Smooth muscle cell (in vitro differentiated cells): ENCODE measurements around the gene MMS22L. TPM values are rescaled to one million over a fixed set of nuclear protein-coding genes. Genes with fewer than 3 reads are reported as not detected.

Experiments used
- DNase-seq: peaks from one replicate; lab custom pipeline; 2025; ENCODE audit not compliant: unreplicated experiment; lab: John Stamatoyannopoulos, UW
- H2AFZ ChIP-seq: fragments of 200-600 bp; sonication (generic); 2 replicates; pipeline ENCODE4 v1.6.0; 2016; ENCODE audit warnings: antibody characterized with exemption, low read depth, mild to moderate bottlenecking
- H3F3A ChIP-seq: fragments of 200-600 bp; sonication (generic); 2 replicates; pipeline ENCODE4 v1.6.0; 2017; ENCODE audit warnings: antibody characterized with exemption, low read depth
- H3K27ac ChIP-seq: fragments of 200-600 bp; sonication (generic); 2 replicates; pipeline ENCODE4 v1.5.1; 2016; ENCODE audit warnings: low read depth, mild to moderate bottlenecking
- H3K27me3 ChIP-seq: fragments of 200-600 bp; sonication (generic); 2 replicates; pipeline ENCODE4 v1.6.1; 2016; ENCODE audit warnings: low read depth, mild to moderate bottlenecking
- H3K36me3 ChIP-seq: fragments of 200-600 bp; sonication (generic); 2 replicates; pipeline ENCODE4 v1.5.1; 2016; ENCODE audit warnings: low read depth
- H3K4me1 ChIP-seq: fragments of 200-600 bp; sonication (generic); 2 replicates; pipeline ENCODE4 v1.5.1; 2016; ENCODE audit warnings: low read depth
- H3K4me2 ChIP-seq: fragments of 200-600 bp; sonication (generic); 2 replicates; pipeline ENCODE4 v1.6.0; 2016; ENCODE audit warnings: mild to moderate bottlenecking
- H3K4me3 ChIP-seq: fragments of 200-600 bp; sonication (generic); 2 replicates; pipeline ENCODE4 v1.5.1; 2016; ENCODE audit warnings: mild to moderate bottlenecking
- H3K79me2 ChIP-seq: fragments of 200-600 bp; sonication (generic); 2 replicates; pipeline ENCODE4 v1.6.0; 2016; ENCODE audit warnings: low read depth, mild to moderate bottlenecking
- H3K9ac ChIP-seq: fragments of 200-600 bp; sonication (generic); 2 replicates; pipeline ENCODE4 v1.6.0; 2016; ENCODE audit warnings: low read depth
- H3K9me3 ChIP-seq: fragments of 200-600 bp; sonication (generic); replicated peaks from 2 replicates; pipeline ENCODE4 v1.5.1; 2016; ENCODE audit warnings: low read depth
- H4K20me1 ChIP-seq: fragments of 200-600 bp; sonication (generic); 2 replicates; pipeline ENCODE4 v1.6.0; 2016; ENCODE audit warnings: low read depth
- WGBS: methylation state at CpG from one replicate; pipeline ENCODE4 v1.1.7; 2016; ENCODE audit warnings: low lambda C conversion rate; 5-methylcytosine and 5-hydroxymethylcytosine counted together
- polyA plus RNA-seq: library from polyadenylated mRNA; unstranded; fragments of >200 nt; fragmentation: Nextera tagmentation; extraction: Ambion mirVana; gene quantifications from 2 replicates; pipeline ENCODE4 v1.2.1, GENCODE V29; 2016
- total RNA-seq: library from RNA; depleted of rRNA; stranded (reverse); fragments of >200 nt; gene quantifications from 2 replicates; pipeline ENCODE4 v1.2.3, GENCODE V29; 2014
- TF ChIP-seq, protein P1 (sequence below): fragments of 200-600 bp; sonication (generic); IDR thresholded peaks from 2 replicates; pipeline ENCODE4 v1.5.1; 2017; ENCODE audit warnings: borderline replicate concordance, mild to moderate bottlenecking, antibody characterized with exemption; ENCODE audit not compliant: insufficient read depth, poor library complexity, severe bottlenecking

Gene MMS22L
- total and polyA plus RNA-seq, 2 experiments from 2014 or later, result 5.0 to 47.1 TPM

DNA sequence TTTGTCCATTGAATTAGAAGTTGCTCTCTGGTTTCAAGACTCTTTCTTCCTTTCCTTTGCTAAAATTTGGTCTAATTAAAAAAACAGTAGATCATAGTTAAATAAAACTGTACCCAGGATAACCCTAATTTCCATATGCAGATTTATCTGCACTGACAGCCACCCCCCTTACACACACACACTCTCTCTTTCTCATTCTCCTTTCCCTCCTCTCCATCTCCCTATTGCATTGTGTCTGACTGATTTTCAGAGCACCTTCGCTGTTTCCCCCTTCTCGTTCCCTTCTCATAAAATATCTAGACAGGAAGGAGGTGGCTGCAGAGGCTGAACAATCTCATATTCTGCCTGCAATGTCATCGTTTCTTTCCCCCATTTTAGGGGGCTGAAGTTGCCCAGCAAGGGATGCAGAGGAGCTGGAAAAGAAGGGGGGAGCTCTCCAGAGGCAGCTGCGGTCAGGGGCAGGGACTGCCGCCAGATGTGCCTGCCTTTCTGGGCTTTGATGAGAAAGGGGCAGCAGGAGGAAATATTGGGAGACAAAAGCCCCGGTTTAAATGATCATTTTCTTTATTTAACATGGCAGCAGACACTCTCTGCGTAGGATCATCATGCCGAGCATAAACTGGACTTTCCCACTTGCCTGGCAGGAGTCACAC is 22.5 kb upstream of the MMS22L start:
- Histone ChIP-seq H4K20me1 (no peaks in the 10 kb centered on the region), H3K9me3 (no peaks in the 10 kb centered on the region), H3K9ac (no peak overlapping the region), H3K27ac (no peak overlapping the region), H3K36me3 (no peaks in the 10 kb centered on the region), H3K79me2 (no peaks in the 10 kb centered on the region), H3K4me1 (peaks cover 25% of the 10 kb centered on the region), H2AFZ (no peak overlapping the region), H3K4me2 (no peak overlapping the region), H3K4me3 (no peak overlapping the region), H3K27me3 (no peaks in the 10 kb centered on the region), H3F3A (no peaks in the 10 kb centered on the region)
- TF ChIP-seq, protein P1, sequence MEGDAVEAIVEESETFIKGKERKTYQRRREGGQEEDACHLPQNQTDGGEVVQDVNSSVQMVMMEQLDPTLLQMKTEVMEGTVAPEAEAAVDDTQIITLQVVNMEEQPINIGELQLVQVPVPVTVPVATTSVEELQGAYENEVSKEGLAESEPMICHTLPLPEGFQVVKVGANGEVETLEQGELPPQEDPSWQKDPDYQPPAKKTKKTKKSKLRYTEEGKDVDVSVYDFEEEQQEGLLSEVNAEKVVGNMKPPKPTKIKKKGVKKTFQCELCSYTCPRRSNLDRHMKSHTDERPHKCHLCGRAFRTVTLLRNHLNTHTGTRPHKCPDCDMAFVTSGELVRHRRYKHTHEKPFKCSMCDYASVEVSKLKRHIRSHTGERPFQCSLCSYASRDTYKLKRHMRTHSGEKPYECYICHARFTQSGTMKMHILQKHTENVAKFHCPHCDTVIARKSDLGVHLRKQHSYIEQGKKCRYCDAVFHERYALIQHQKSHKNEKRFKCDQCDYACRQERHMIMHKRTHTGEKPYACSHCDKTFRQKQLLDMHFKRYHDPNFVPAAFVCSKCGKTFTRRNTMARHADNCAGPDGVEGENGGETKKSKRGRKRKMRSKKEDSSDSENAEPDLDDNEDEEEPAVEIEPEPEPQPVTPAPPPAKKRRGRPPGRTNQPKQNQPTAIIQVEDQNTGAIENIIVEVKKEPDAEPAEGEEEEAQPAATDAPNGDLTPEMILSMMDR, result no peak
- 71% methylated on average over 8 of the region's 8 CpGs for WGBS
- DNase-seq, result no peak

DNA sequence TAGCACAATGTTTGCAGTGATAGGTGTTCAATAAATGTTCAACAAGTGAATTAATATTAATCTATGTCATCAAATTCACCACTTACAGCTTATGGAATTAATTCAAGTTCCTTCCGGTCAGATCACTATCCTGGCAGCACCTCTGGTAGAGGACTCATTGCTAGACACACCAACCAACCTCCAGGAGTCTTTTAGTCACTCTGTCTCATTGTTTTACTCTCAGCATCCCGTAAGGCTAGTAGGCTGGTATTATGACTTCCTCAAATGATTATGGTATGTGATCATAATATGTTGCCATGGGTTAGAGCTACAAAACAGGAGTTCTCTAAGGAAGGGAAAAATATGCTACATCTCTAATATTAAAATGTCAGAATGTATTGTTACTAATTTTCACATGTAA is 21.7 kb upstream of the MMS22L start:
- no peaks in the 10 kb centered on the region for H3K27me3 ChIP-seq
- no peaks in the 10 kb centered on the region for H3F3A ChIP-seq
- no peak for DNase-seq
- no peak overlapping the region for H2AFZ ChIP-seq
- no peak overlapping the region for H3K4me2 ChIP-seq
- TF ChIP-seq, protein P1, result no peak
- H3K4me1 ChIP-seq, result peaks cover 25% of the 10 kb centered on the region
- WGBS, result 92% methylated on average over 2 of the region's 2 CpGs
- H4K20me1 ChIP-seq, result no peaks in the 10 kb centered on the region
- H3K79me2 ChIP-seq, result no peaks in the 10 kb centered on the region
- no peak overlapping the region for H3K4me3 ChIP-seq
- H3K9ac ChIP-seq, result no peak overlapping the region
- no peaks in the 10 kb centered on the region for H3K9me3 ChIP-seq
- no peak overlapping the region for H3K27ac ChIP-seq
- no peaks in the 10 kb centered on the region for H3K36me3 ChIP-seq

DNA sequence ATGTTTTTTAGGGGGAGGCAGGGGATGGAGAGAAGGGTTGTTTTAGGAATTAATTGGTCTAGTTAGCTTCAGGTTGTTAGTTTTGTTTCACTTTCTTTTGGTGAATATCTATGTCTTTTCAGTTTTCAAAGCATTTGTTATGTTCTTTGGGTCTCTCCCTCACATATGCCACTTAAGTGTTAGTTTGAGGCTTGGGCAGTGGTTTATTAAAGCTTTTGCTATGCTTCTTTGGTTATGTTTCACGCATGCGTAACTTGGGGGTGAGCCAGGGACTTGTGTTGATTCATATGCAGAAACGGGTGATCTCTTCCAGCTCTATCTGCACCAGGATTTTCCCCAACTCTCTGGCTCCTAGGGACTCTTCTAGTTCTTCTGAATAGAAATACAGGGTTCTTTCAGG is 11.4 kb upstream of the MMS22L start:
- Histone ChIP-seq H3K4me3 (no peak overlapping the region), H3K36me3 (no peaks in the 10 kb centered on the region)
- WGBS, result 75% methylated on average over 3 of the region's 3 CpGs

More for the DNA sequence above, 11.4 kb upstream of the MMS22L start:
- no peak overlapping the region for H3K27ac ChIP-seq
- H3K9me3 ChIP-seq, result no peaks in the 10 kb centered on the region
- no peaks in the 10 kb centered on the region for H4K20me1 ChIP-seq
- H3K4me1 ChIP-seq, result no peaks in the 10 kb centered on the region
- no peak overlapping the region for H3K4me2 ChIP-seq
- H3K79me2 ChIP-seq, result no peaks in the 10 kb centered on the region
- no peaks in the 10 kb centered on the region for H3K27me3 ChIP-seq
- no peaks in the 10 kb centered on the region for H3F3A ChIP-seq
- no peak for DNase-seq
- H2AFZ ChIP-seq, result no peak overlapping the region
- no peak overlapping the region for H3K9ac ChIP-seq
- TF ChIP-seq, protein P1, result no peak
